Fibroblast of lung (primary cell): ENCODE results near the gene KNDC1.

Experiments used
- EZH2 ChIP-seq: IDR thresholded peaks from 2 replicates; pipeline ENCODE4 v1.5.1; 2012; ENCODE audit warnings: low read length, control low read depth, mild to moderate bottlenecking; ENCODE audit errors: missing control alignments
- TF ChIP-seq, protein P1 (sequence below), 2 donors: IDR thresholded peaks in 1 of 2; conservative IDR thresholded peaks in 1 of 2; 1 replicate in 1 of 2; 2 replicates in 1 of 2; pipeline ENCODE4 v1.5.1; 2011 to 2012; ENCODE audit warnings: low read length in 2 of 2, control low read depth in 1 of 2, inconsistent platforms in 1 of 2, low read depth in 1 of 2, mild to moderate bottlenecking in 1 of 2

DNA sequence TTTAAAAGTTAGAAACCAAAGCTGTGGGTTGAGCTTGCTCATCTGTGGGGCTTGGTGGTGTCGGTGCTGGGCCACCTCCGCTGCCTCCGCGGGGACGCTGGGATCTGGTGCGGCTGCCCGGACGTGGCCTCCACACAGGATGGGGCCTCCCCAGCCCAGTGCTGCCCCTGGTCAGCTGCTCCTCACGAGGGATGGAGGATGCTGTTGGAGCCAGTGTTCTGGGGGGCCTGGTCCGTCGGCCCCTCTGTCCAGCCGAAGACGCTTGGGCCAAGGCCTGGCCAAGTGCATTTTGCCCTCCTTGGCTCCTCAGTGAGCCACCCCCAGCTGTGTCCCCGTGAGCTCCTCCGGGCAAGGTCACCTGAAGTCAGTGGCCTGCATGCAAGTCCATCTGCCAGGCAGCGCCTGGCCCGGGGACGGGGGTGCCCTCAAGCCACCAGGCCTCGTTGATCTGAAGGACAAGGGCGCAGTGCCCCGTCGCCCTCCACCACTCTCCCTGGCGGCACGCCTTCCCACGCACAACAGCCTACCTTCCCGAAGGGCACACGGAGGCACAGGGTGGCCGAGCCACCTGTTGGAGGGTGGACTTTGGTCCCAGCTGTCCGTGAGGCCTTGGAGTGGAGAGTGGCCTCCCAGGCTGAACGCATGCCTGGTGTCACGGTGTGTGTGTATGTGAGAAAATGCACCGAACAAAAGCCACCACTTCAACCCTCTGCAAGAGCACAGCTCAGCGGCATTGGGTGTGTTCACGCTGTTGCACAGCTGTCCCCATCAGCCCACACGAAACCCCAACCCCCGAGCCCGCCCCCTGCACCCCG is 27.3 kb downstream of the KNDC1 start:
- TF ChIP-seq, protein P1, sequence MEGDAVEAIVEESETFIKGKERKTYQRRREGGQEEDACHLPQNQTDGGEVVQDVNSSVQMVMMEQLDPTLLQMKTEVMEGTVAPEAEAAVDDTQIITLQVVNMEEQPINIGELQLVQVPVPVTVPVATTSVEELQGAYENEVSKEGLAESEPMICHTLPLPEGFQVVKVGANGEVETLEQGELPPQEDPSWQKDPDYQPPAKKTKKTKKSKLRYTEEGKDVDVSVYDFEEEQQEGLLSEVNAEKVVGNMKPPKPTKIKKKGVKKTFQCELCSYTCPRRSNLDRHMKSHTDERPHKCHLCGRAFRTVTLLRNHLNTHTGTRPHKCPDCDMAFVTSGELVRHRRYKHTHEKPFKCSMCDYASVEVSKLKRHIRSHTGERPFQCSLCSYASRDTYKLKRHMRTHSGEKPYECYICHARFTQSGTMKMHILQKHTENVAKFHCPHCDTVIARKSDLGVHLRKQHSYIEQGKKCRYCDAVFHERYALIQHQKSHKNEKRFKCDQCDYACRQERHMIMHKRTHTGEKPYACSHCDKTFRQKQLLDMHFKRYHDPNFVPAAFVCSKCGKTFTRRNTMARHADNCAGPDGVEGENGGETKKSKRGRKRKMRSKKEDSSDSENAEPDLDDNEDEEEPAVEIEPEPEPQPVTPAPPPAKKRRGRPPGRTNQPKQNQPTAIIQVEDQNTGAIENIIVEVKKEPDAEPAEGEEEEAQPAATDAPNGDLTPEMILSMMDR (conservative IDR thresholded peaks at IDR 0.05 in 1 of 2, IDR thresholded peaks at IDR 0.05 in 1 of 2; ENCODE audit: low read depth in 1 of 2, low read length in 2 of 2), result no peak
- TF ChIP-seq EZH2, result no peak
